Lower leg skin (tissue), 4 donors: ENCODE measurements around the gene HK3. TPM values are rescaled to one million over a fixed set of nuclear protein-coding genes. Genes with fewer than 3 reads are reported as not detected.

Source experiments
- DNase-seq, 2 donors: peaks; one replicate each; pipeline ENCODE4 v3.0.0-alpha.2; 2019; ENCODE audit warnings: low spot score in 2 of 2
- H3K4me3 ChIP-seq: fragments of 200-600 bp; sonication (generic); 2 replicates; pipeline ENCODE4 v1.5.1; 2017; ENCODE audit warnings: mild to moderate bottlenecking, low read depth; ENCODE audit not compliant: poor library complexity, severe bottlenecking
- CTCF ChIP-seq, 3 donors: fragments of 450-650 bp; IDR thresholded peaks; one replicate each; pipeline ENCODE4 v1.5.1; 2016; ENCODE audit warnings: antibody characterized with exemption in 3 of 3, mild to moderate bottlenecking in 3 of 3, moderate library complexity in 2 of 3
- POLR2A ChIP-seq, 2 donors: fragments of 450-650 bp; IDR thresholded peaks; one replicate each; pipeline ENCODE4 v1.6.1; 2016 to 2017; ENCODE audit warnings: antibody characterized with exemption in 2 of 2, mild to moderate bottlenecking in 1 of 2, moderate library complexity in 1 of 2
- WGBS, 2 donors: methylation state at CpG; one replicate each; pipeline ENCODE4 v1.1.5; 2018; 5-methylcytosine and 5-hydroxymethylcytosine counted together
- intact Hi-C: fragments of 100-400 bp; cut with DNase I; formaldehyde crosslinking; loops from one replicate; pipeline ENCODE4 v1.15.0; 2023; ENCODE audit warnings: low total_unique reads
- total RNA-seq, 4 donors: library from RNA; depleted of rRNA; stranded (reverse); fragments of >200 nt; gene quantifications; one replicate each; pipeline ENCODE4 v1.1.0, GENCODE V29; 2016

Gene HK3
- total RNA-seq, 4 donors from 2014 or later, result 0.32 to 1.7 (median 0.76) TPM

GRCh38 chr5:176897263-176897662 lies 1.9 kb downstream of the HK3 start:
- peak in 1 of 2 donors; percentile 18 for DNase-seq
- no peak overlapping the region for H3K4me3 ChIP-seq
- TF ChIP-seq CTCF (IDR thresholded peaks at IDR 0.05) (no peak), POLR2A (IDR thresholded peaks at IDR 0.05) (no peak)
- whole genome bisulfite sequencing, 2 donors, result 62% methylated on average over 3 of the region's 3 CpGs
- intact Hi-C loops, result no loop called here

- WGBS, 2 donors, result 81% methylated on average over 4 of the region's 4 CpGs
- TF ChIP-seq CTCF (IDR thresholded peaks at IDR 0.05) (no peak), POLR2A (IDR thresholded peaks at IDR 0.05) (no peak)
- peak in 1 of 2 donors; percentile 18 for DNase-seq
- intact Hi-C loops, result no loop called here
- no peak overlapping the region for H3K4me3 ChIP-seq
These were observed 3.3 kb downstream of the HK3 start for GRCh38 chr5:176895831-176896230.

GRCh38 chr5:176894298-176894697 lies 4.8 kb downstream of the HK3 start:
- intact Hi-C loops, result no loop called here
- no peak overlapping the region for H3K4me3 ChIP-seq
- TF ChIP-seq POLR2A (IDR thresholded peaks at IDR 0.05) (no peak), CTCF (IDR thresholded peaks at IDR 0.05) (no peak)
- WGBS, 2 donors, result 88% methylated on average over 6 of the region's 6 CpGs
- peak in 1 of 2 donors; percentile 67 for DNase-seq

GRCh38 chr5:176892663-176893062 lies 6.5 kb downstream of the HK3 start:
- DNase-seq, result peak in 1 of 2 donors; percentile 58
- WGBS, 2 donors, result 69 to 72% methylated on average over 3 of the region's 3 CpGs
- TF ChIP-seq CTCF (IDR thresholded peaks at IDR 0.05), result no peak
- no peak for TF ChIP-seq POLR2A (IDR thresholded peaks at IDR 0.05)
- no peak overlapping the region for H3K4me3 ChIP-seq
- intact Hi-C loops, result no loop called here

GRCh38 chr5:176891331-176891958 lies 7.7 kb downstream of the HK3 start:
- peak in 1 of 2 donors; percentile 77 for DNase-seq
- intact Hi-C loops, result no loop called here
- no peak for TF ChIP-seq CTCF (IDR thresholded peaks at IDR 0.05)
- no peak for TF ChIP-seq POLR2A (IDR thresholded peaks at IDR 0.05)
- H3K4me3 ChIP-seq, result no peak overlapping the region
- 78% methylated on average over 8 to 9 of the region's 9 CpGs for WGBS, 2 donors
